ENCODE measurements around the gene TLE5. TPM values are rescaled to one million over a fixed set of nuclear protein-coding genes. Genes with fewer than 3 reads are reported as not detected.

The TLE5 gene
- total and polyA plus RNA-seq, 2 of the 4 experiments (the other 2 are of a cell fraction) = 119 to 407 TPM

GRCh38 chr19:3005345-3005744 lies 57.0 kb downstream of the TLE5 start:
- in situ Hi-C loops (cut with MboI; ENCODE audit: low sequenced_read_pairs) (no loop called here), intact Hi-C loops (cut with micrococcal nuclease) (no loop called here), dilution Hi-C loops (cut with HindIII; ENCODE audit: low sequenced_read_pairs, unreplicated experiment) (no loop called here)
- POLR2A ChIA-PET (ENCODE audit: unreplicated experiment) = interaction anchor here (0.5 to 0.6 kb wide), 2 partner anchors 23 to 246 kb away, joined by 3 to 40 read pairs; no protein-coding TSS in a partner anchor
- no peak overlapping the region for H3K4me2 ChIP-seq (ENCODE audit: low read depth, low read length)
- BruUV-seq (replicated peaks) = no TSS peak
- no peak overlapping the region for H2BK15ac ChIP-seq (ENCODE audit: low read depth, low read length)
- no peak overlapping the region for H4K91ac ChIP-seq (ENCODE audit: insufficient read depth, low read depth, low read length)
- H4K5ac ChIP-seq (ENCODE audit: low read depth, low read length) = no peak overlapping the region
- no peaks in the 10 kb centered on the region for H3K9me1 ChIP-seq (ENCODE audit: insufficient read depth, low read length)
- no peaks in the 10 kb centered on the region for H3K79me1 ChIP-seq (ENCODE audit: low read depth in 1 of 2, low read length in 2 of 2)
- H3K27ac ChIP-seq (ENCODE audit: insufficient read depth, low read length) = no peak overlapping the region
- peaks cover 9% of the 10 kb centered on the region; the same call in 1 of the 2 replicates for H3K27me3 ChIP-seq (ENCODE audit: control insufficient read depth, insufficient read depth, low read length)
- H2BK5ac ChIP-seq (ENCODE audit: low read depth, low read length, poor library complexity, severe bottlenecking) = no peak overlapping the region
- no peak overlapping the region for H3K18ac ChIP-seq (ENCODE audit: low read depth, low read length)
- H2AK5ac ChIP-seq (ENCODE audit: low read depth, low read length) = no peak overlapping the region
- H3K4ac ChIP-seq (ENCODE audit: low read depth, low read length) = no peak overlapping the region
- no peak overlapping the region for H3K56ac ChIP-seq (ENCODE audit: extremely low read depth, insufficient read depth, low read length)
- H2AK9ac ChIP-seq (replicated peaks; ENCODE audit: low read depth, low read length, poor library complexity) = no peak overlapping the region
- WGBS, 2 experiments (ENCODE audit: extremely low coverage in 2 of 2, insufficient read length in 1 of 2) = 84% methylated on average over 8 of the region's 18 CpGs; no CpG with 5 or more reads in 1 of the 2 experiments
- no peaks in the 10 kb centered on the region for H3K36me3 ChIP-seq (ENCODE audit: control insufficient read depth, insufficient read depth, low read length)
- no peak overlapping the region for H3K14ac ChIP-seq (replicated peaks; ENCODE audit: low read depth, low read length)
- no peaks in the 10 kb centered on the region for H4K20me1 ChIP-seq (ENCODE audit: insufficient read depth, low read length)
- H3K4me1 ChIP-seq (ENCODE audit: control insufficient read depth, insufficient read depth, low read length) = no peaks in the 10 kb centered on the region
- no peaks in the 10 kb centered on the region for H3K9me3 ChIP-seq (ENCODE audit: control insufficient read depth, insufficient read depth, low read length)
- no peak for DNase-seq
- H2AFZ ChIP-seq (replicated peaks; ENCODE audit: low read length, poor library complexity) = no peak overlapping the region
- H3K4me3 ChIP-seq (ENCODE audit: insufficient read depth, low read depth, low read length) = no peak overlapping the region
- H4K8ac ChIP-seq (ENCODE audit: low read depth in 2 of 2, low read length in 2 of 2) = no peak overlapping the region
- H2BK120ac ChIP-seq (ENCODE audit: low read depth, low read length) = no peak overlapping the region
- TF ChIP-seq ELK1 (IDR thresholded peaks at IDR 0.05; ENCODE audit: borderline replicate concordance, low read depth, low read length) (no peak), USF2 (IDR thresholded peaks at IDR 0.05; ENCODE audit: low read depth, low read length) (no peak), RFX5 (IDR thresholded peaks at IDR 0.05; ENCODE audit: low read depth, low read length) (no peak), CEBPB (IDR thresholded peaks at IDR 0.05; ENCODE audit: low read depth, low read length) (no peak), RCOR1 (IDR thresholded peaks at IDR 0.05; ENCODE audit: insufficient replicate concordance, low read length) (no peak), FOS (IDR thresholded peaks at IDR 0.05; ENCODE audit: low read depth, low read length) (no peak), RAD21 (IDR thresholded peaks at IDR 0.05; ENCODE audit: low read length) (no peak)
- ATAC-seq (ENCODE audit: low read depth) = no peak
- H2BK20ac ChIP-seq (ENCODE audit: low read depth, low read length) = no peak overlapping the region
- H3K9ac ChIP-seq (ENCODE audit: low read depth, low read length) = no peak overlapping the region
- CTCF ChIA-PET = interaction anchor here (0.5 to 0.9 kb wide), 3 partner anchors 30 to 214 kb away, joined by 3 read pairs; no protein-coding TSS in a partner anchor
- H3K23ac ChIP-seq (ENCODE audit: low read depth, low read length) = no peak overlapping the region

Data from IMR-90 (cell line).